HCT116 (cell line): ENCODE results near the gene ATXN1.

Experiments used
- EZH2phosphoT487 ChIP-seq: fragments of 200-600 bp; IDR thresholded peaks from 2 replicates; pipeline ENCODE4 v1.6.1; 2018; ENCODE audit warnings: antibody characterized with exemption, borderline replicate concordance
- FOSL1 ChIP-seq: IDR thresholded peaks from 2 replicates; pipeline ENCODE4 v1.6.1; 2012; ENCODE audit warnings: low read depth
- POLR2AphosphoS5 ChIP-seq: IDR thresholded peaks from 2 replicates; pipeline ENCODE4 v1.6.1; 2011; ENCODE audit warnings: mild to moderate bottlenecking, low read depth, low read length, moderate library complexity
- SRF ChIP-seq: IDR thresholded peaks from 2 replicates; pipeline ENCODE4 v1.6.1; 2012; ENCODE audit warnings: low read depth
- ZBTB33 ChIP-seq: IDR thresholded peaks from 2 replicates; pipeline ENCODE4 v1.6.1; 2011; ENCODE audit warnings: mild to moderate bottlenecking, low read length, moderate library complexity; ENCODE audit not compliant: insufficient replicate concordance; ENCODE audit errors: extremely low read depth
- TF ChIP-seq, protein P1 (sequence below), 3 experiments: fragments of 200-600 bp in 1 of 3; sonication (generic) in 1 of 3; IDR thresholded peaks in 2 of 3; conservative IDR thresholded peaks in 1 of 3; 2 replicates each; pipeline ENCODE4 v1.5.1; 2012 to 2017; ENCODE audit warnings: low read depth in 2 of 3, low read length in 2 of 3, antibody characterized with exemption in 1 of 3, borderline replicate concordance in 1 of 3, control low read depth in 1 of 3, mild to moderate bottlenecking in 1 of 3, mixed read lengths in 1 of 3, mixed run types in 1 of 3, moderate library complexity in 1 of 3; ENCODE audit not compliant: insufficient read depth in 1 of 3

DNA sequence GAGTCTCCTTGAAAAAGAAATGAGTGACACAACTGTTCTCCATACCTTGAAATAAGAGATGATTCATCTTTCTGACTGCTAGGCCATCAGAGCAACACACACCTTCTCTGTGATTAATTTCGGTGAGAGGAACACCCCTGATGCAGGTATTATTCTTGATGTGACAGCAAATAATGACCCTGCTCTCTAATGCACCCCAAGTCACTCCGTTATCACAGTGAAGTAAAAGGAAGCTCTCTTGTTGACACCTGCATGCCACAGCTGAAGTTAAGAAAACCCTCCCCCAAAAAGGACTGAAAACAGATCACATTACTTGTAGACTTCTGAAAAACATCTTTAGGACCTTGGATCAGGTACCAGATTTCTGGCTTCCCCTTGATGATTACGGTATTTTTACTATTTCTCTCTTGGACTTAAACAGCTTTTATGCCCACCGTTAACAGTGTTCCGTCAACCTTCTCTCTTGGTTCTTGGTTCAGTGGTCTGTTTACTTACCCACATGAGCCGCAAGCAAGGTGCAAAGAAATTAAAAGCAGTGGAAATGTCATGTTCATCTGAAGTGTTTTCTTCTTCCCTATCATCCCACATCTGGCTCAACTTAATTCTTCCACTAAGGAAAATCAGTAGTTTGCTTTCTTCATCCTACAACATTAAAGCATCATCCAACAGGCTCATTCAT is 273.1 kb downstream of the ATXN1 start:
- TF ChIP-seq, protein P1, sequence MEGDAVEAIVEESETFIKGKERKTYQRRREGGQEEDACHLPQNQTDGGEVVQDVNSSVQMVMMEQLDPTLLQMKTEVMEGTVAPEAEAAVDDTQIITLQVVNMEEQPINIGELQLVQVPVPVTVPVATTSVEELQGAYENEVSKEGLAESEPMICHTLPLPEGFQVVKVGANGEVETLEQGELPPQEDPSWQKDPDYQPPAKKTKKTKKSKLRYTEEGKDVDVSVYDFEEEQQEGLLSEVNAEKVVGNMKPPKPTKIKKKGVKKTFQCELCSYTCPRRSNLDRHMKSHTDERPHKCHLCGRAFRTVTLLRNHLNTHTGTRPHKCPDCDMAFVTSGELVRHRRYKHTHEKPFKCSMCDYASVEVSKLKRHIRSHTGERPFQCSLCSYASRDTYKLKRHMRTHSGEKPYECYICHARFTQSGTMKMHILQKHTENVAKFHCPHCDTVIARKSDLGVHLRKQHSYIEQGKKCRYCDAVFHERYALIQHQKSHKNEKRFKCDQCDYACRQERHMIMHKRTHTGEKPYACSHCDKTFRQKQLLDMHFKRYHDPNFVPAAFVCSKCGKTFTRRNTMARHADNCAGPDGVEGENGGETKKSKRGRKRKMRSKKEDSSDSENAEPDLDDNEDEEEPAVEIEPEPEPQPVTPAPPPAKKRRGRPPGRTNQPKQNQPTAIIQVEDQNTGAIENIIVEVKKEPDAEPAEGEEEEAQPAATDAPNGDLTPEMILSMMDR (IDR thresholded peaks at IDR 0.05 in 2 of 3, conservative IDR thresholded peaks at IDR 0.05 in 1 of 3; ENCODE audit: borderline replicate concordance in 1 of 3, insufficient read depth in 1 of 3, low read depth in 2 of 3, low read length in 2 of 3), result no peak
- TF ChIP-seq EZH2phosphoT487, result no peak
- no peak for TF ChIP-seq SRF
- no peak for TF ChIP-seq POLR2AphosphoS5
- TF ChIP-seq ZBTB33, result no peak
- TF ChIP-seq FOSL1, result no peak
